ENCODE results near the gene FBXL4.

GRCh38 chr6:98946266-98946878 lies 1.4 kb downstream of the FBXL4 start:
- TF ChIP-seq CTCF (optimal IDR thresholded peaks at IDR 0.05 in 1 of 3, IDR thresholded peaks at IDR 0.05 in 1 of 3, conservative IDR thresholded peaks at IDR 0.05 in 1 of 3; ENCODE audit: extremely low read depth in 1 of 3, insufficient read depth in 2 of 3, low read length in 3 of 3): no peak
- no peak for TF ChIP-seq EZH2 (IDR thresholded peaks at IDR 0.05; ENCODE audit: low read length)
